KMS-11 (cell line): ENCODE data around the gene CENPO.

Experiments
- H2AFZ ChIP-seq: fragments of 200-600 bp; sonication (generic); 2 replicates; pipeline ENCODE4 v1.6.1; 2016; ENCODE audit warnings: antibody characterized with exemption, mixed run types, low read depth
- H3K27ac ChIP-seq: fragments of 200-600 bp; sonication (generic); 2 replicates; pipeline ENCODE4 v1.6.1; 2016; ENCODE audit warnings: mild to moderate bottlenecking, mixed run types
- H3K27me3 ChIP-seq: fragments of 200-600 bp; sonication (generic); 2 replicates; pipeline ENCODE4 v1.6.1; 2017; ENCODE audit warnings: mild to moderate bottlenecking, low read depth, mixed run types, moderate library complexity; ENCODE audit not compliant: insufficient read depth
- H3K36me3 ChIP-seq: fragments of 200-600 bp; sonication (generic); 2 replicates; pipeline ENCODE4 v1.6.1; 2017; ENCODE audit warnings: mild to moderate bottlenecking, mixed run types; ENCODE audit not compliant: insufficient read depth
- H3K4me1 ChIP-seq: fragments of 200-600 bp; sonication (generic); 2 replicates; pipeline ENCODE4 v1.6.1; 2016; ENCODE audit warnings: mild to moderate bottlenecking, low read depth, mixed run types; ENCODE audit not compliant: poor library complexity, severe bottlenecking
- H3K4me2 ChIP-seq: fragments of 200-600 bp; sonication (generic); 2 replicates; pipeline ENCODE4 v1.7.0; 2016; ENCODE audit warnings: mild to moderate bottlenecking, mixed run types
- H3K4me3 ChIP-seq: fragments of 200-600 bp; sonication (generic); IDR thresholded peaks from 2 replicates; pipeline ENCODE4 v1.6.1; 2017; ENCODE audit warnings: low read depth, low read length, mixed read lengths; ENCODE audit not compliant: insufficient read depth
- H3K79me2 ChIP-seq: fragments of 200-600 bp; sonication (generic); 2 replicates; pipeline ENCODE4 v1.6.1; 2016; ENCODE audit warnings: low read depth, mixed run types; ENCODE audit not compliant: insufficient read depth
- H3K9ac ChIP-seq: fragments of 200-600 bp; sonication (generic); 2 replicates; pipeline ENCODE4 v1.6.1; 2016; ENCODE audit warnings: mild to moderate bottlenecking, mixed run types
- H4K20me1 ChIP-seq: fragments of 200-600 bp; sonication (generic); 2 replicates; pipeline ENCODE4 v1.6.1; 2016; ENCODE audit warnings: mild to moderate bottlenecking, mixed run types; ENCODE audit not compliant: insufficient read depth
- TF ChIP-seq, protein P1 (sequence below): fragments of 200-600 bp; sonication (generic); conservative IDR thresholded peaks from 2 replicates; pipeline ENCODE4 v1.6.1; 2017; ENCODE audit warnings: low read depth, mild to moderate bottlenecking, antibody characterized with exemption, low read length, moderate library complexity, mixed read lengths

Gene CENPO

DNA sequence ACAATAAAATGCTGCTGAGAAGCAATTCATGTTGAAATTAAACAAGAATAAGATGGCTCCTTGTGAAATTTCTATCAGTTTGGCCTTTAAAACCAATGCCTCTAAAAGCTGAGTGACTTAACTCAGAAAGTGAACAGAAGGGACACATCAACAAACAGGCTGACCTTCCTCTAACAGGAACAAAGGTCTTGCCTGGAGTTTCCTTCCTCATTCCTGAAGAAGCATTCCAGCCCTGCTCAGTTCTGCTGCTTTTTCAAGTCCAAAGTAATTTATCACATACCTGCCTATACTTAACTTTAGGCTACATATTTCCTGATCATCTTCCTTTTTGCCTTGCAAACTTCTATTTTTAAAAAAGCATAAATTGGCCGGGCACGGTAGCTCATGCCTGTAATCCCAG is 14.1 kb upstream of the CENPO start:
- no peak overlapping the region for H2AFZ ChIP-seq
- no peak overlapping the region for H3K27ac ChIP-seq

DNA sequence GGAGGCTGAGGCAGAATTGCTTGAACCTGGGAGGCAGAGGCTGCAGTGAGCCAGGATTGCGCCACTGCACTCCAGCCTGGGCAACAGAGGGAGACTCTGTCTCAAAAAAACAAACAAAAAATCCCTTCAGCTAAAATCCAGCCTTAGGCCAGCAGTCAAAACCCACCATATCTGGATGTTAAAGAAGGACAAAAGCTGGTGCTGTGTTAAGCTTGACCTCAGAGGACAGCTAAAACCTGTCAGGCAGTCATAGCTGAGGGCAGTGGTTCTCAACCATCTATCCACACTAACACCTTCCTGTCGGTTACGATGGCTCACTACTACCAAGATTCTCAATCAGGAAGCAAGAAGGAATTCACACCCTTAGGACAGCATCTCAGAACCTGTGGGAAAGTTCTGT is 9.6 kb upstream of the CENPO start:
- H3K4me1 ChIP-seq: no peaks in the 10 kb centered on the region
- no peak overlapping the region for H2AFZ ChIP-seq
- no peak overlapping the region for H3K27ac ChIP-seq
- H3K4me3 ChIP-seq: no peak overlapping the region
- no peak overlapping the region for H3K9ac ChIP-seq
- H4K20me1 ChIP-seq: no peaks in the 10 kb centered on the region
- H3K4me2 ChIP-seq: no peak overlapping the region
- no peaks in the 10 kb centered on the region for H3K79me2 ChIP-seq
- no peaks in the 10 kb centered on the region for H3K27me3 ChIP-seq
- TF ChIP-seq, protein P1, sequence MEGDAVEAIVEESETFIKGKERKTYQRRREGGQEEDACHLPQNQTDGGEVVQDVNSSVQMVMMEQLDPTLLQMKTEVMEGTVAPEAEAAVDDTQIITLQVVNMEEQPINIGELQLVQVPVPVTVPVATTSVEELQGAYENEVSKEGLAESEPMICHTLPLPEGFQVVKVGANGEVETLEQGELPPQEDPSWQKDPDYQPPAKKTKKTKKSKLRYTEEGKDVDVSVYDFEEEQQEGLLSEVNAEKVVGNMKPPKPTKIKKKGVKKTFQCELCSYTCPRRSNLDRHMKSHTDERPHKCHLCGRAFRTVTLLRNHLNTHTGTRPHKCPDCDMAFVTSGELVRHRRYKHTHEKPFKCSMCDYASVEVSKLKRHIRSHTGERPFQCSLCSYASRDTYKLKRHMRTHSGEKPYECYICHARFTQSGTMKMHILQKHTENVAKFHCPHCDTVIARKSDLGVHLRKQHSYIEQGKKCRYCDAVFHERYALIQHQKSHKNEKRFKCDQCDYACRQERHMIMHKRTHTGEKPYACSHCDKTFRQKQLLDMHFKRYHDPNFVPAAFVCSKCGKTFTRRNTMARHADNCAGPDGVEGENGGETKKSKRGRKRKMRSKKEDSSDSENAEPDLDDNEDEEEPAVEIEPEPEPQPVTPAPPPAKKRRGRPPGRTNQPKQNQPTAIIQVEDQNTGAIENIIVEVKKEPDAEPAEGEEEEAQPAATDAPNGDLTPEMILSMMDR: no peak
- no peaks in the 10 kb centered on the region for H3K36me3 ChIP-seq

More for the DNA sequence above, 14.1 kb upstream of the CENPO start:
- H3K27me3 ChIP-seq: no peaks in the 10 kb centered on the region
- H3K4me2 ChIP-seq: no peak overlapping the region
- H3K36me3 ChIP-seq: no peaks in the 10 kb centered on the region
- no peak overlapping the region for H3K9ac ChIP-seq
- no peak overlapping the region for H3K4me3 ChIP-seq
- no peaks in the 10 kb centered on the region for H3K4me1 ChIP-seq
- no peaks in the 10 kb centered on the region for H4K20me1 ChIP-seq
- TF ChIP-seq, protein P1: no peak
- no peaks in the 10 kb centered on the region for H3K79me2 ChIP-seq

DNA sequence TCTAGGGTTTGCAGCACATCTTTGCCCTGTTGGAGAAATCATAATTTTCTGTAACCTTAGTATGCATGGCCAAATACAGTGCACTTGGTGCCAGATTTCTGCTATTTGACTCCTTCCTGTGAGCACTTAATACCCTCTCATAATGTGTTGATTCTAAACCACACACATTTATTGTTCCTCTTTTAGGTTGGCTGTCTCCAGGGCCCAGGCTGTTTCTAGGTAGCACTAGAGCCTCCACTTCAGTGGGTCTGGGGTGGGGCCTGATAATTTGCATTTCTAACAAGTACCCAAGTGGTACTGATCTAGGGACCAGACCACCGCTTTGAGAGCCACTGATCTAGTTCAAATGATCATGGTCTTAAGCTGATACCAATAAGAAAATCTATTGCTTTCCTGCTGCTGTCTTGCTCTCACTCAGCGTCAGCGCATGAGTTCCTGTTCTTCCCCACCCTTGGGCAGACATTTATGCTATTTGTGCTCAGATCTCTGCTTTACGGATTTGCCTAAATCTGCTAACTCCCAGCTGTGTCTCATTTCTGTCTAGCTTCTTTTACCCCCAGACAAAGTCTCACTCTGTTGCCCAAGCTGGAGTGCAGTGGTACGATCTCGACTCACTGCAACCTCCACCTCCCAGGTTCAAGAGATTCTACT is 7.4 kb upstream of the CENPO start:
- no peaks in the 10 kb centered on the region for H3K36me3 ChIP-seq
- no peaks in the 10 kb centered on the region for H4K20me1 ChIP-seq
- TF ChIP-seq, protein P1: no peak
- no peak overlapping the region for H2AFZ ChIP-seq
- no peak overlapping the region for H3K27ac ChIP-seq
- H3K79me2 ChIP-seq: no peaks in the 10 kb centered on the region
- H3K9ac ChIP-seq: no peak overlapping the region
- H3K4me1 ChIP-seq: no peaks in the 10 kb centered on the region
- H3K27me3 ChIP-seq: no peaks in the 10 kb centered on the region
- H3K4me2 ChIP-seq: no peak overlapping the region
- H3K4me3 ChIP-seq: no peak overlapping the region

DNA sequence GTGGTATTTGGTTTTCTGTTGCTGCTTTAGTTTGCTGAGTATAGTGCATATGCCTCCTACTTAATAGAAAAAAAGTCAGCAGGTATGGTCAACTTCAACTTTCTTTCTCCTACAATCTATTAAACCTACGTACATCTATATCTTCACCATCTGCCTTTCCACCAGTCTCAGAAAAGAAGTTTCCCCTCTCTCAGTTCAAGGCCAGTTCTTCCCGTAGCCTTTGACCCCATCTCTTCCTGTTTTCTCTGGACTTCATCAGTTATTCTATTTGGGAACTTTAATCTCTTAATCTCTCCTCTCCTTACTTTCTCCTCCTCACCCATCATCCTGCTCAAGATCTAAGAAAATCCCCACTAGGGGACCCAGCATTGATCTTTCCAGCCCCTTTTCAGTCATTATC is 5.7 kb upstream of the CENPO start:
- Histone ChIP-seq H2AFZ (no peak overlapping the region), H3K4me1 (peaks cover 15% of the 10 kb centered on the region), H3K4me2 (no peak overlapping the region), H3K36me3 (no peaks in the 10 kb centered on the region), H3K27ac (no peak overlapping the region), H3K27me3 (no peaks in the 10 kb centered on the region), H4K20me1 (no peaks in the 10 kb centered on the region), H3K9ac (no peak overlapping the region), H3K79me2 (no peaks in the 10 kb centered on the region), H3K4me3 (no peak overlapping the region)
- TF ChIP-seq, protein P1: no peak
